ENCODE data around the gene E2F3. TPM values are rescaled to one million over a fixed set of nuclear protein-coding genes. Genes with fewer than 3 reads are reported as not detected.

Gene E2F3
- polyA plus RNA-seq, 6 donors from 2014 or later: 0.94 to 3.4 (median 2.6) TPM

DNA sequence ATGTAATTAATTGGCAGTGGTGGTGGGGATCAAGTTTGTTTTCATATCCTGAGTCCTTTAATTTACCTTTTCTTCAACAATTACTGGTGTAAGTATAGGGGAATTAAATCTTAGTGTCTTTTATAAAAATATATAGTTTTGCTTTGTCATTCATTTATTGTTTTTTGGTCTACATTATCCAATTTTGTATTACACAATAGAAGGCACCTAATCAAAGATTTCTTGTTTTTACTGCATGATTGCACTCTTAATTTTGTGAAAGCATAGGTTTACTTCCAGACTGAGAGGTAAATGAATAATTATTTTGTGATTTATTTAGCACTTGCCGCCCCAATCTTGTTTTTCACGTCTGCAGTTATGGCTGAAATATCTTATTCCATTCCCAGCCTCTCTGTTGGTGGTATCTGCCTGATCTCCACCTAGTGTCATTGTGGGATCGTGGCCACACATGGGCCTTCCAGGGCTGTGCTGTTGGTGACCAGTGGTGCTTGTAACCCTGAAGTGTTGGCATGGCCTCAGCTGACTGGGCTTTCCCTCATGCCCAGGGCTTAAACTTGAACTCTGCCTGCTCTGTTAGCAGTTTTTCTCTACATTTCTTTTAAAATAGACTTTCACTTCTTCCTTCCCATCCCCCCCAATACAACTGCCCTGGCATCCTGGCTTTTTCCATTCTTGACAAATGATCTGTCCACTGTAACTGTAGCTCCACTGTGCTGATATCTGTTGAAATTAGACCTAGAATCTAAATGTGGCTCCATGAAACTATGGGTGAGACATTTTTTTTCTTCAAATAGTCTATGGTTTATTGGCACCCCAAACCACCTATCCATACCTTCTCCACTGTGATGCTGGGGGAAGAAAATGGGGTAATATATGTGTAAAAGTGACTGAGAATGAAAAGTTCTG lies 24.8 kb downstream of the E2F3 start:
- H3K27ac Mint-ChIP-seq: peak overlapping the region in 5 of 6 donors; percentile 20 to 82 (median 62)

DNA sequence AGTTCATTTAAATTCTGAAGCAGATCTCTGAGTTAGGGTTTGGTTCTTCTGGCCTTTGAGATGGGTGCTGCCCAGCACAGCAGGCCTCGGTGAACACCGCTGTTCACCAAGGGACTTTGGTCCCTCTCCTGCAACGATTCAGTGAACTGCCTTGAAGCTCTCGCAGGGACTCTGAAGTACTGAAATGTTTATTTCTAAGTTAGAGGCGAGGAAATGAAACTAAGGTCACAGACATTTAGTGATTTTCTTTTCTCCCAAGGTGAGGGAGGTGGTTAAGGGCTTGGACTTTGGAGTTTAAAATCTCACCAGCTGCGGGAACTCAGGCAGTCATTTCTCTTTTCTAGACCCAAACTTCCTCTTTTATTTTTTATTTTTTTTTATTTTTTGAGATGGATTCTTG lies 26.2 kb downstream of the E2F3 start:
- peak; percentile 35 for DNase-seq
- no peaks in the 10 kb centered on the region for H3K27me3 Mint-ChIP-seq
- ATAC-seq (ENCODE audit: low read depth in 2 of 2): peak; percentile 72 to 77
- peaks cover 15 to 37% (median 27%) of the 10 kb centered on the region in 3 donors for H3K4me1 Mint-ChIP-seq
- H3K36me3 Mint-ChIP-seq: peaks cover 15 to 21% of the 10 kb centered on the region in 2 donors
- peak overlapping the region in 4 of 6 donors; percentile 73 to 95 (median 80) for H3K27ac Mint-ChIP-seq
- H3K9me3 Mint-ChIP-seq: peaks cover 0 to 8% (median 3%) of the 10 kb centered on the region in 7 donors
- H3K4me3 Mint-ChIP-seq: peak overlapping the region in 7 of 8 donors; percentile 31 to 82 (median 64)

More for the DNA sequence above, 24.8 kb downstream of the E2F3 start:
- Mint-ChIP-seq H3K9me3 (peaks cover 0 to 6% (median 2%) of the 10 kb centered on the region in 7 donors), H3K4me1 (peaks cover 20 to 38% (median 29%) of the 10 kb centered on the region in 3 donors), H3K4me3 (peak overlapping the region in 2 of 8 donors; percentile 9 to 22), H3K27me3 (no peaks in the 10 kb centered on the region), H3K36me3 (peaks cover 9 to 13% of the 10 kb centered on the region in 2 donors)
- no peak for DNase-seq
- ATAC-seq (ENCODE audit: low read depth in 2 of 2): peak in 1 of 2 donors; percentile 21

DNA sequence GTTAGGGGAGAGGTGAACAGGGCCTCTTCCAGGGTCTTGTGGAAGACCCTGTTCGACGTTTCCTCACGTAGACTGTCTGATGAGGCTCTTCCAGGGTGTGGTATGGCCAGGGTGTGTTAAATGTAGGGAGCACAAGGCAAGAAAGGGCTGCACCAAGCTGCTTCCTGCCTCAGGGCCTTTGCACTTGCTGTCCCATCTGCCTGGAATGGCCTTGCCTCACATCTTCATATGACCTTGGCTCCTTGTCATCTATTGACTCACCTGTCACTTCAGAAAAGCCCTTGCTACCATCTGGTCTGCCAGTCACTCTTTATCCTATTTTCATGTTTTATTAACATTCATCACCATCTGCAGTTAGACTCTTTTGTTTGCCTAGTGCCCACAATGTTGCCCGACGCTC lies 31.0 kb downstream of the E2F3 start:
- Mint-ChIP-seq H3K4me3 (no peak overlapping the region), H3K9me3 (peaks cover 0 to 8% (median 3%) of the 10 kb centered on the region in 7 donors), H3K36me3 (peaks cover 20 to 22% of the 10 kb centered on the region in 2 donors), H3K27me3 (no peaks in the 10 kb centered on the region), H3K4me1 (peaks cover 8 to 16% (median 12%) of the 10 kb centered on the region in 3 donors), H3K27ac (peak overlapping the region in 1 of 6 donors; percentile 80)
- ATAC-seq (ENCODE audit: low read depth in 2 of 2) (no peak), DNase-seq (no peak)

DNA sequence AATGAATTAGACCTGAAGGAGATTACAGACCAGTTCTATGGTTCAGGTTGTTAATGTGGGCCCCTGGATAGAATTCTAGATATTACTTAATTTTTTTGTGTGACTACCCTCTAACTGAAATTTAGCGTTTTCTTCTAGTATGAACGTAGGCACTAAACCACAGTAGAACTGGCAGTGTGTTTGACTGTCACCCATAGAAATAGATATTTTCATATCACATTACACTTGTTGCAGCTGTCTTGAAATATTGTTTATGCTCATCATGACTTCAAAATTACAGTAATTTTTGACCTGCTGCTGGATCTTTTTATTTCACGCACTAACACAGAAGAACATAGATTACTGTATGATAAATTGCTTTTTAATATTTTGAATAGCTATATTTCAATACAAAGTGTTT lies 31.6 kb downstream of the E2F3 start:
- H3K27ac Mint-ChIP-seq: peak overlapping the region in 1 of 6 donors; percentile 28
- H3K36me3 Mint-ChIP-seq: peaks cover 22% of the 10 kb centered on the region in 2 donors
- H3K27me3 Mint-ChIP-seq: no peaks in the 10 kb centered on the region
- ATAC-seq (ENCODE audit: low read depth in 2 of 2) (no peak), DNase-seq (no peak)
- H3K4me1 Mint-ChIP-seq: peaks cover 5 to 18% (median 6%) of the 10 kb centered on the region in 3 donors
- H3K9me3 Mint-ChIP-seq: peaks cover 0 to 8% (median 3%) of the 10 kb centered on the region in 7 donors
- no peak overlapping the region for H3K4me3 Mint-ChIP-seq

DNA sequence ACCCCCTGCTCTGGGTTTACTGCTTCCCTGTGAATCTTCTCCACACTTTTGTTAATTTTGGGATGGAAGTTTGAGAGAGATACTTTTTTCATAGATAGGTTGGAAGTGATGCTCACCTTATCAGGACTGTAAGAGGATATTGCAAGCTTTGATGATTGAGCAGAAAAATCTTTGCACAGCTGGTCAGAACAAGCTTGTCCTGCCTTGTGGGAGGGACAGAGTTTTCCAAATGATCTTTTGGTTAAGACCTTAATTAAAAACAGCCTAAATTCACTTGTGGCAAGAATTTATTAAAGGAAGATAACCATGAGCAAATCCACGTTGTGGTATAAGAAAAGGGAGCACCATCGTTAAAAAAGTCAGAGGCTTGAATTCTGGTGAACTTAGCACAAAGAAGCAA lies 32.2 kb downstream of the E2F3 start:
- Mint-ChIP-seq H3K27ac (no peak overlapping the region), H3K9me3 (peaks cover 0 to 8% (median 3%) of the 10 kb centered on the region in 7 donors), H3K4me1 (peaks cover 2 to 21% (median 6%) of the 10 kb centered on the region in 3 donors), H3K27me3 (no peaks in the 10 kb centered on the region), H3K36me3 (peaks cover 22 to 24% of the 10 kb centered on the region in 2 donors), H3K4me3 (no peak overlapping the region)
- no peak for DNase-seq
- ATAC-seq (ENCODE audit: low read depth in 2 of 2): no peak

DNA sequence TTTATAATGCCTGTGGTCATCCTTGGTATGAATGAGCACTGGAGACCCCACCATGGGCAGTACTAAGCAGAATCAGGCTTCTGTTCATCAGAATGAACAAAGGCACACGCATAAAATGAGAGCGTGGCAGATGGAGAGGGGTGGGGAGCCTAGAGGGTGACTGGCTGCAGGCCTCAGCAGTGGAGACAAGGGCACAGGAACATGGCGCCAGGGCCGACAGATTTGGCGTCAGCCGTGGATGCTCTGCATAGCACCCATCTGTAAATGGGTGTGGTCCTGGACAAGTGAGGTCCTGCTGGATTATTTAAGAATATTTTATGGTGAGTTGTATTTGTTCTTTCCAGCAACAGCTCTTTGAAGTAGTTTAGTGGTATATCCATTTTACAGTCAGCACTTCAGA lies 33.1 kb downstream of the E2F3 start:
- no peak for DNase-seq
- Mint-ChIP-seq H3K9me3 (peaks cover 0 to 8% (median 3%) of the 10 kb centered on the region in 7 donors), H3K27ac (no peak overlapping the region), H3K27me3 (no peaks in the 10 kb centered on the region), H3K4me1 (peaks cover 2 to 21% (median 6%) of the 10 kb centered on the region in 3 donors), H3K4me3 (no peak overlapping the region), H3K36me3 (peaks cover 24 to 28% of the 10 kb centered on the region in 2 donors)
- ATAC-seq (ENCODE audit: low read depth in 2 of 2): no peak

DNA sequence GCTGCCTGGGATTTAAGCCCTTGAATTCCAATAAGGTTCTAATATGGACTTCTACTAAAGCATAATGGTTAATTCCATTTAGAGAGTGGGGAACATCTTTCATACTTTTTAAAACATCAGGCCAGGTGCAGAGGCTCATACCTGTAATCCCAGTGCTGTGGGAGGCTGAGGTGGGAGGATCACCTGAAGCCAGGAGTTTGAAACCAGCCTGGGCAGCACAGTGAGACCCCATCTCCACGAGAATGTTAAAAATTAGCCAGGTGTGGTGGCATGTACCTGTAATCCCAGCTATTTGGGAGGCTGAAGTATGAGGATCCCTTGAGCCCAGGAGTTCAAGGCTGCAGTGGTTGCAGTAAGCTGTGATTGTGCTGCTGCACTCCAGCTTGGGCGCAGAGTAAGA lies 35.0 kb downstream of the E2F3 start:
- peaks cover 0 to 8% (median 6%) of the 10 kb centered on the region in 7 donors for H3K9me3 Mint-ChIP-seq
- ATAC-seq (ENCODE audit: low read depth in 2 of 2) (no peak), DNase-seq (no peak)
- peaks cover 21 to 36% of the 10 kb centered on the region in 2 donors for H3K36me3 Mint-ChIP-seq
- no peak overlapping the region for H3K27ac Mint-ChIP-seq
- no peak overlapping the region for H3K4me3 Mint-ChIP-seq
- H3K4me1 Mint-ChIP-seq: peaks cover 2 to 21% (median 9%) of the 10 kb centered on the region in 3 donors
- no peaks in the 10 kb centered on the region for H3K27me3 Mint-ChIP-seq

DNA sequence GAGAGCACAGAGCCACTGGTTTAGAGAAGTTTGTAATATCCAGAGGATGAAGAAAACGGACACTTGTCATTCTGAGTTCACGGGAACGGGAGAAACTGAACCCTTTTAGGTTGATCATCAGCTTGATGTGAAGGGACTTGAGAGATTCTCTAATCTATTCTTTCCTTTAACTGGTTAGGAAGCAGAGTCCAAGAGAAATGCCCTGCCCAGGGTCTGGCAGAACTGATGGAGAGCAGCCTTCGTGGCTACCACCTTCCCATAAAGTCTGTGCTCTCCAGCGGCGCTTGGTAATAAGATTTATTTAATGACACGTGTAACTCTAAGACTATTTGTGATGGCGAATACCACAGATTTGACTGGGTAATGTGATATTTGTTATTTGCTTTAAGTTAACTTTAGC lies 36.0 kb downstream of the E2F3 start:
- Mint-ChIP-seq H3K4me3 (no peak overlapping the region), H3K27ac (no peak overlapping the region), H3K36me3 (peaks cover 13 to 27% of the 10 kb centered on the region in 2 donors), H3K4me1 (peaks cover 0 to 17% (median 9%) of the 10 kb centered on the region in 3 donors), H3K27me3 (no peaks in the 10 kb centered on the region), H3K9me3 (peaks cover 0 to 6% (median 3%) of the 10 kb centered on the region in 7 donors)
- ATAC-seq (ENCODE audit: low read depth in 2 of 2): no peak
- DNase-seq: no peak

DNA sequence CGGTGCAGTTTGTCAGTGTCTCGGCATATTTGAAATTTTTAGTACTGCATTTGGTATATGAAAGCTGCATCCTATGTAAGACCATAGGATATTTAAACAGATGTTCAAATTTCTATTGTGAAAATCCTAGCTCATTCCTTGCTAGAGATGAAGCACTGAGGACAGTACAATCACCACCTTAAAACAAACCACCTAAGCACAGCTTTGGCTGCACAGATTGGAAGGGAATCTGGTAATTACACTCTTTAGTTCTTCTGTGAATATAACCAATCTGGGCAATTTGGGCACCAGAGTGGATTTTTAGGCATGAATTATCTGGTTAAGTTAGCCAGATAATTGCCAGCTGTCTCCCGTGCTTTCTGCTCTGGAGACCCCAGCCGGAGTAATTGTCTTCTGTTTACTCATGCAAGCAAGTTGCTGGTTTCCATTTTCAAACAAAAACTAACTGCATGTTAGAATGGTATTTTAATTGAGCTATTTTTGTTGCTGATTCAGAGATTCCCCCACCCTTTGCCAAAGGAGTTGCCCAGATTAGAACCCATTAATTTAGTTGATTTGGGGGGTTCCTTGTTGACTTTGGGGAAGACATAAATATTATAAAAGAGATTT lies 36.9 kb downstream of the E2F3 start:
- ATAC-seq (ENCODE audit: low read depth in 2 of 2) (no peak), DNase-seq (no peak)
- peaks cover 0 to 17% (median 9%) of the 10 kb centered on the region in 3 donors for H3K4me1 Mint-ChIP-seq
- H3K27me3 Mint-ChIP-seq: no peaks in the 10 kb centered on the region
- peak overlapping the region in 1 of 6 donors; percentile 63 for H3K27ac Mint-ChIP-seq
- peaks cover 0 to 6% (median 3%) of the 10 kb centered on the region in 7 donors for H3K9me3 Mint-ChIP-seq
- peaks cover 8 to 27% of the 10 kb centered on the region in 2 donors for H3K36me3 Mint-ChIP-seq
- no peak overlapping the region for H3K4me3 Mint-ChIP-seq

DNA sequence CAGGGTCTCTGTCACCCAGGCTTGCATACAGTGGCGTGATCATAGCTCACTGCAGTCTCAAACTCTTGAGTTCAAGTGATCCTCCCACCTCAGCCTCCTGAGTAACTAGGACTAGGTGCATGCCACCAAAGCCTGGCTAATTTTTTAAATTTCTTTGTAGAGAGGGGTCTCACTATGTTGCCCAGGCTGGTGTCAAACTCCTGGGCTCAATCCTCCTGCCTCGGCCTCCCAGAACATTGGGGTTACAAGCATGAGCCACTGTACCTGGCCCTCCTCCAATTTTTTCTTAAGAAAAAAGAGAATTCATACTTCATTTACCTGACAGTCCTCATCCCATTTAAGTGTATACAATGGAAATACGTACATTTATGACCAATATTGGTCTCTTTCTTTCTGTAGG lies 37.9 kb downstream of the E2F3 start:
- H3K4me3 Mint-ChIP-seq: no peak overlapping the region
- H3K4me1 Mint-ChIP-seq: peaks cover 0 to 17% (median 9%) of the 10 kb centered on the region in 3 donors
- H3K27ac Mint-ChIP-seq: peak overlapping the region in 1 of 6 donors; percentile 54
- ATAC-seq (ENCODE audit: low read depth in 2 of 2) (no peak), DNase-seq (no peak)
- peaks cover 0 to 6% (median 3%) of the 10 kb centered on the region in 7 donors for H3K9me3 Mint-ChIP-seq
- peaks cover 8 to 27% of the 10 kb centered on the region in 2 donors for H3K36me3 Mint-ChIP-seq
- H3K27me3 Mint-ChIP-seq: no peaks in the 10 kb centered on the region

DNA sequence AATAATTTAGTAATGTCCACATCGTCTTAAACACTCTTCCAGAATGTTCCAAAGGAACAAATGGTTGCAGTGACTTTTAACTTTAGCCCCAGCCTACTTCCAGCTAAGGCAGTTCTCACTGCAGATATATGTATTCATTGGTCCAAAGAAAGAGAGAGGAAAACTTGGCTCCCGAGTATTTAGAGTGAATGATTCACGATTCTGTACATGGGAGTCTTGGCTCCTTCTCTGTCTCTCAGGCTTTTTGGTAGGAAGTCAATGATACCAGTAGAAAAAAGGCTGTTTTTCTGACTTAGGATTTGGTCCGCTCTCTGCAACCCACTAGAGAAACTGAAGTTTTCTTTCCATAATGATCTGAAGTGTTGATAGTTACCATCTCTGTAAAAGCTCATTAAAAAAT lies 38.6 kb downstream of the E2F3 start:
- Mint-ChIP-seq H3K36me3 (peaks cover 8 to 27% of the 10 kb centered on the region in 2 donors), H3K4me1 (peaks cover 0 to 17% (median 9%) of the 10 kb centered on the region in 3 donors), H3K27ac (no peak overlapping the region), H3K9me3 (peaks cover 0 to 6% (median 3%) of the 10 kb centered on the region in 7 donors), H3K4me3 (no peak overlapping the region), H3K27me3 (no peaks in the 10 kb centered on the region)
- DNase-seq (no peak), ATAC-seq (ENCODE audit: low read depth in 2 of 2) (no peak)

DNA sequence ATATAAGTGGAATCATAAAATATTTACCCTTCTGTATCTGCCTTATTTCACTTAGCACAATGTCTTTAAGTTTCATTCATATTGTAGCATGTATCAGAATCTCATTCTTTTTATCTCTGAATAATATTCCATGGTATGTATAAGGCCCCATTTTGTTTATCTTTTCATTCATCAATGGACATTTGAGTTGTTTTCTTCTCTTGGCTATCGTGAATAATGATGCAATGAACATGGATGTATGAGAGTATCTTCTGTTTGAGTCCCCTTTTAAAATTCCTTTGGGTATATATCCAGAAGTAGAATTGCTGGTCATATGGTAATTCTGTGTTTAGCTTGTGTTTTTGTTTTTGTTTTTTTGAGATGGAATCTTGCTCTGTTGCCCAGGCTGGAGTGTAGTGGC lies 39.6 kb downstream of the E2F3 start:
- ATAC-seq (ENCODE audit: low read depth in 2 of 2) (no peak), DNase-seq (no peak)
- Mint-ChIP-seq H3K27me3 (no peaks in the 10 kb centered on the region), H3K4me1 (peaks cover 0 to 14% (median 8%) of the 10 kb centered on the region in 3 donors), H3K4me3 (no peak overlapping the region), H3K9me3 (peaks cover 0 to 6% (median 3%) of the 10 kb centered on the region in 7 donors), H3K36me3 (peaks cover 8 to 24% of the 10 kb centered on the region in 2 donors), H3K27ac (peak overlapping the region in 1 of 6 donors; percentile 16)

DNA sequence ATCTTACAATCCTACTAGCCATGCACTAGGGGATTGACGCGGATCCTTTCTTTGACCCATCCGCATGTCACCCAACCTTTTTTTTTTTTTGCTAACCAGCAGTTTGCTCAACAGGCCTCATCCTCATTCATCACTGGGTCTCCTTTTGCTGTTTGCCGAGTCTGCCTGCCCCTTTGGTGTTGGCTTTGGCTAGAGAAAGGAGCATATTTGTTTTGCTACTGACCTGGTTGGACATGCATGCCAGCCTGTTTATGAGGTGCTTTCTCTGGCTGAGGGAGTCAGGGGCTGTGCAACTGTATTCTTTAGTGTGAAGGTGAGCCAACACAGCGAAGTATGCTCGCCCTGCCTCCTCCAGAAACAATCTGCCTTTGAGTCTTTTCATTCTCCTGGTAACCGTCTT lies 40.2 kb downstream of the E2F3 start:
- no peak overlapping the region for H3K27ac Mint-ChIP-seq
- H3K9me3 Mint-ChIP-seq: peaks cover 0 to 6% (median 0%) of the 10 kb centered on the region in 7 donors
- peaks cover under 1 to 11% (median 3%) of the 10 kb centered on the region in 3 donors for H3K4me1 Mint-ChIP-seq
- DNase-seq: no peak
- no peak overlapping the region for H3K4me3 Mint-ChIP-seq
- peaks cover 8 to 20% of the 10 kb centered on the region in 2 donors for H3K36me3 Mint-ChIP-seq
- no peak for ATAC-seq (ENCODE audit: low read depth in 2 of 2)
- H3K27me3 Mint-ChIP-seq: no peaks in the 10 kb centered on the region
